Mesenchymal stem cell (in vitro differentiated cells and primary cell): ENCODE results near the gene NNAT.

ENCODE experiments used
- DNase-seq: peaks from one replicate; pipeline ENCODE4 v3.0.0-alpha.2; 2013
- H2AFZ ChIP-seq: one replicate; pipeline ENCODE4 v1.6.1; 2013; ENCODE audit warnings: low read depth, mild to moderate bottlenecking, control low read depth, inconsistent platforms, low read length, moderate library complexity
- H2AK5ac ChIP-seq: 2 replicates; pipeline ENCODE4 v1.6.1; 2013; ENCODE audit warnings: low read length, moderate library complexity, mild to moderate bottlenecking, inconsistent platforms; ENCODE audit not compliant: severe bottlenecking
- H2BK120ac ChIP-seq: one replicate; pipeline ENCODE4 v1.6.1; 2013; ENCODE audit warnings: low read depth, mild to moderate bottlenecking, inconsistent platforms, low read length, moderate library complexity
- H2BK12ac ChIP-seq, 2 experiments: one replicate each; pipeline ENCODE4 v1.6.1; 2013; ENCODE audit warnings: inconsistent platforms in 2 of 2, low read length in 2 of 2, mild to moderate bottlenecking in 2 of 2, moderate library complexity in 2 of 2, control low read depth in 1 of 2
- H2BK15ac ChIP-seq: one replicate; pipeline ENCODE4 v1.6.1; 2013; ENCODE audit warnings: mild to moderate bottlenecking, low read depth, inconsistent platforms; ENCODE audit not compliant: poor library complexity, severe bottlenecking
- H2BK5ac ChIP-seq: 2 replicates; pipeline ENCODE4 v1.6.1; 2013; ENCODE audit warnings: low read depth, mild to moderate bottlenecking, low read length, control low read depth, inconsistent platforms; ENCODE audit not compliant: poor library complexity, severe bottlenecking
- H3K14ac ChIP-seq, 2 experiments: one replicate each; pipeline ENCODE4 v1.6.1; 2013; ENCODE audit warnings: inconsistent platforms in 2 of 2, low read length in 2 of 2, control low read depth in 1 of 2, mild to moderate bottlenecking in 1 of 2, moderate library complexity in 1 of 2
- H3K18ac ChIP-seq, 2 experiments: one replicate each; pipeline ENCODE4 v1.6.1; 2013; ENCODE audit warnings: inconsistent platforms in 2 of 2, low read length in 2 of 2, control low read depth in 1 of 2, low read depth in 1 of 2, mild to moderate bottlenecking in 1 of 2
- H3K23ac ChIP-seq, 2 experiments: one replicate each; pipeline ENCODE4 v1.6.1; 2013; ENCODE audit warnings: inconsistent platforms in 2 of 2, low read length in 2 of 2, mild to moderate bottlenecking in 2 of 2, moderate library complexity in 2 of 2, control low read depth in 1 of 2
- H3K27ac ChIP-seq: 2 replicates; pipeline ENCODE4 v1.5.1; 2013; ENCODE audit warnings: mild to moderate bottlenecking, moderate library complexity, low read length, control low read depth, inconsistent platforms; ENCODE audit not compliant: poor library complexity, severe bottlenecking
- H3K27me3 ChIP-seq, 2 experiments: 2 replicates each; pipeline versions ENCODE4 v1.6.1 to v1.7.0; 2013; ENCODE audit warnings: low read length in 2 of 2, mild to moderate bottlenecking in 2 of 2, moderate library complexity in 2 of 2, control low read depth in 1 of 2, inconsistent platforms in 1 of 2; ENCODE audit not compliant: control insufficient read depth in 1 of 2, insufficient read depth in 1 of 2
- H3K36me3 ChIP-seq, 2 experiments: 2 replicates each; pipeline versions ENCODE4 v1.6.1 to v1.7.0; 2013; ENCODE audit warnings: low read length in 2 of 2, control low read depth in 1 of 2, inconsistent platforms in 1 of 2, low read depth in 1 of 2, mild to moderate bottlenecking in 1 of 2; ENCODE audit not compliant: insufficient read depth in 2 of 2, control insufficient read depth in 1 of 2
- H3K4ac ChIP-seq, 2 experiments: one replicate each; pipeline ENCODE4 v1.6.1; 2013; ENCODE audit warnings: inconsistent platforms in 2 of 2, low read length in 2 of 2, mild to moderate bottlenecking in 2 of 2, moderate library complexity in 2 of 2, control low read depth in 1 of 2, low read depth in 1 of 2
- H3K4me1 ChIP-seq: 2 replicates; pipeline ENCODE4 v1.6.1; 2013; ENCODE audit warnings: low read depth, low read length, control low read depth; ENCODE audit not compliant: control insufficient read depth, insufficient read depth
- H3K4me2 ChIP-seq: 2 replicates; pipeline ENCODE4 v1.6.1; 2013; ENCODE audit warnings: low read length, mild to moderate bottlenecking, inconsistent platforms; ENCODE audit not compliant: poor library complexity, severe bottlenecking
- H3K4me3 ChIP-seq, 2 experiments: 2 replicates each; pipeline versions ENCODE4 v1.5.1 to v1.7.0; 2013; ENCODE audit warnings: low read length in 2 of 2, mild to moderate bottlenecking in 2 of 2, control low read depth in 1 of 2, low read depth in 1 of 2; ENCODE audit not compliant: insufficient read depth in 1 of 2
- H3K79me1 ChIP-seq: replicated peaks from 2 replicates; pipeline ENCODE4 v1.6.1; 2013; ENCODE audit warnings: mild to moderate bottlenecking, control low read depth, low read length, inconsistent platforms; ENCODE audit not compliant: poor library complexity, severe bottlenecking
- H3K9ac ChIP-seq: 2 replicates; pipeline ENCODE4 v1.7.0; 2013; ENCODE audit warnings: mild to moderate bottlenecking, low read length, moderate library complexity
- H3K9me3 ChIP-seq: 2 replicates; pipeline ENCODE4 v1.7.0; 2013; ENCODE audit warnings: mild to moderate bottlenecking, low read length; ENCODE audit not compliant: control insufficient read depth
- H4K8ac ChIP-seq: one replicate; pipeline ENCODE4 v1.6.1; 2013; ENCODE audit warnings: inconsistent platforms, mild to moderate bottlenecking, low read length, moderate library complexity
- H4K91ac ChIP-seq: one replicate; pipeline ENCODE4 v1.6.1; 2013; ENCODE audit warnings: mild to moderate bottlenecking, low read length, inconsistent platforms
- WGBS: methylation state at CpG from one replicate; pipeline ENCODE4 v1.1.7; 2013; ENCODE audit warnings: mixed read lengths; 5-methylcytosine and 5-hydroxymethylcytosine counted together

Gene NNAT

GRCh38 chr20:37518606-37519507 lies 2.2 kb upstream of the NNAT start:
- Histone ChIP-seq H3K36me3 (peaks cover 49 to 55% of the 10 kb centered on the region in 2 experiments), H3K23ac (no peak overlapping the region), H2BK120ac (no peak overlapping the region), H3K4me3 (no peak overlapping the region), H2BK12ac (no peak overlapping the region), H3K9ac (no peak overlapping the region), H2BK5ac (no peak overlapping the region), H4K8ac (no peak overlapping the region), H2AFZ (no peak overlapping the region), H4K91ac (no peak overlapping the region), H3K4ac (no peak overlapping the region), H2BK15ac (no peak overlapping the region), H3K79me1 (peaks cover 32% of the 10 kb centered on the region), H3K27ac (no peak overlapping the region), H3K27me3 (no peaks in the 10 kb centered on the region), H3K18ac (no peak overlapping the region), H3K14ac (no peak overlapping the region), H2AK5ac (no peak overlapping the region), H3K4me2 (no peak overlapping the region), H3K4me1 (peaks cover 27% of the 10 kb centered on the region), H3K9me3 (no peaks in the 10 kb centered on the region)
- DNase-seq = no peak
- WGBS = 96% methylated on average over 28 of the region's 30 CpGs

- Histone ChIP-seq H3K27me3 (no peaks in the 10 kb centered on the region), H2AK5ac (no peak overlapping the region), H2BK5ac (no peak overlapping the region), H2BK15ac (no peak overlapping the region), H3K9me3 (no peaks in the 10 kb centered on the region), H3K36me3 (peaks cover 40 to 51% of the 10 kb centered on the region in 2 experiments), H3K23ac (peak overlapping the region in 1 of 2 experiments; percentile 19), H3K9ac (no peak overlapping the region), H3K14ac (no peak overlapping the region), H3K4me2 (peak overlapping the region; percentile 20), H3K4me1 (peaks cover 34% of the 10 kb centered on the region), H4K91ac (no peak overlapping the region), H3K79me1 (peaks cover 25% of the 10 kb centered on the region), H2AFZ (no peak overlapping the region), H2BK120ac (no peak overlapping the region), H3K18ac (no peak overlapping the region), H3K27ac (no peak overlapping the region), H2BK12ac (no peak overlapping the region), H3K4ac (no peak overlapping the region), H4K8ac (no peak overlapping the region), H3K4me3 (no peak overlapping the region)
- 75% methylated on average over 39 of the region's 39 CpGs for WGBS
- DNase-seq = peak; percentile 12
These were observed 1.3 kb upstream of the NNAT start for GRCh38 chr20:37519508-37520418.

DNA sequence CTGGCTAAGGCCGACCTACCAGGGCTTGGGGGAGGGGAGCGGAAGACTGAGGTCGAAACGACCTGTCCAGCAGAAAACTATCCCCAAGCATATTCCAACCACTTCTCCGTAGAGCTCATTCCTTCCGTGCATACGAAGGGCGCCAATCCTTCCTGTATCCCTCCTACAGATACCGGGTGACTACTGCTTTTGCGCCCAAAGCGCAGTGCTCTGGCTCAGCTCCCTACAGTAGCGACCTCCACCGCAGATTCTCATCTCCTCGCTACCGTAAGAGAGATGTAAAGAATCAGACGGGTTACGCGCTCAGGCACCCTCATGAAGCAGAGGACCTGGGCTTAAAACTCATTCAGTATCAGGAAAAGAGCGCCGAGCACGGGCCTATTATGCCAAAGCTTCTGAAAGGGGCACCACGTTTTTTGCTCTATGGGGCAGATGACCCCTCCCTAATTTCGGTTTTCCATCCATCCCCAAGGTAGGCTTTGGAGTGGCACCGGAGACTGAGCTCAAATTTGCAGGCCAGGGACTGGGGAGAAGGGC lies 563 bp upstream of the NNAT start:
- H4K91ac ChIP-seq = no peak overlapping the region
- H3K9me3 ChIP-seq = no peaks in the 10 kb centered on the region
- no peaks in the 10 kb centered on the region for H3K27me3 ChIP-seq
- H3K23ac ChIP-seq = peak overlapping the region in 1 of 2 experiments; percentile 19
- no peak overlapping the region for H3K4me3 ChIP-seq
- H2BK15ac ChIP-seq = no peak overlapping the region
- H2AFZ ChIP-seq = no peak overlapping the region
- no peak overlapping the region for H3K27ac ChIP-seq
- H2BK5ac ChIP-seq = no peak overlapping the region
- no peak overlapping the region for H2BK12ac ChIP-seq
- peaks cover 35 to 54% of the 10 kb centered on the region in 2 experiments for H3K36me3 ChIP-seq
- no peak overlapping the region for H3K9ac ChIP-seq
- H2AK5ac ChIP-seq = no peak overlapping the region
- 55% methylated on average over 24 of the region's 24 CpGs for WGBS
- no peak overlapping the region for H3K4ac ChIP-seq
- H3K4me2 ChIP-seq = peak overlapping the region; percentile 20
- no peak overlapping the region for H3K14ac ChIP-seq
- peaks cover 20% of the 10 kb centered on the region for H3K79me1 ChIP-seq
- H4K8ac ChIP-seq = no peak overlapping the region
- no peak overlapping the region for H2BK120ac ChIP-seq
- peak; percentile 13 for DNase-seq
- H3K4me1 ChIP-seq = peaks cover 41% of the 10 kb centered on the region
- no peak overlapping the region for H3K18ac ChIP-seq
